Ecto neural progenitor cell (in vitro differentiated cells): ENCODE data around the gene ITGA1.

Source experiments
- DNase-seq: peaks from one replicate; pipeline ENCODE4 v3.0.0-alpha.2; 2018; ENCODE audit warnings: low spot score

The ITGA1 gene

GRCh38 chr5:52998552-52999313 is 211.0 kb downstream of the ITGA1 start:
- DNase-seq, result no peak

- DNase-seq, result no peak
These were observed 211.7 kb downstream of the ITGA1 start for GRCh38 chr5:52999344-52999949.

- no peak for DNase-seq
These were observed 213.8 kb downstream of the ITGA1 start for GRCh38 chr5:53001541-53001940.

- DNase-seq, result no peak
These were observed 214.8 kb downstream of the ITGA1 start for GRCh38 chr5:53002491-53002890.

GRCh38 chr5:53003144-53003543 is 215.4 kb downstream of the ITGA1 start:
- DNase-seq, result no peak

GRCh38 chr5:53006911-53007890 is 219.5 kb downstream of the ITGA1 start:
- DNase-seq, result no peak

GRCh38 chr5:53008751-53009150 is 221.0 kb downstream of the ITGA1 start:
- no peak for DNase-seq
